K562 (cell line): Measurements from ENCODE around the gene RPS2. TPM values are rescaled to one million over a fixed set of nuclear protein-coding genes. Genes with fewer than 3 reads are reported as not detected.

Source experiments
- E4F1 ChIP-seq: fragments of 250-450 bp; sonication (Bioruptor Pico); IDR thresholded peaks from 2 replicates; pipeline ENCODE4 v1.5.0; 2021; ENCODE audit warnings: mild to moderate bottlenecking, borderline replicate concordance
- IFI16 ChIP-seq: fragments of 250-450 bp; sonication (Bioruptor Pico); IDR thresholded peaks from 2 replicates; pipeline ENCODE4 v2.1.2; 2022; ENCODE audit warnings: mild to moderate bottlenecking, inconsistent platforms
- MGA ChIP-seq: fragments of 450-650 bp; IDR thresholded peaks from 2 replicates; pipeline ENCODE4 v1.6.1; 2016; ENCODE audit warnings: mild to moderate bottlenecking, moderate library complexity
- NFYB ChIP-seq: IDR thresholded peaks from 2 replicates; pipeline ENCODE4 v1.6.1; 2011; ENCODE audit warnings: mild to moderate bottlenecking, moderate library complexity; ENCODE audit not compliant: insufficient read length; ENCODE audit errors: extremely low read depth
- NKRF ChIP-seq: fragments of 450-650 bp; IDR thresholded peaks from 2 replicates; pipeline ENCODE4 v1.6.1; 2016; ENCODE audit warnings: borderline replicate concordance
- PHF20 ChIP-seq: fragments of 450-650 bp; IDR thresholded peaks from 2 replicates; pipeline ENCODE4 v1.6.1; 2018; ENCODE audit not compliant: partially characterized antibody
- PTBP1 ChIP-seq: fragments of 200-400 bp; formaldehyde crosslinking; IDR thresholded peaks from 2 replicates; pipeline ENCODE4 v1.6.1; 2017; ENCODE audit warnings: low read depth, low read length
- TAF7 ChIP-seq: fragments of 450-650 bp; IDR thresholded peaks from 2 replicates; pipeline ENCODE4 v1.6.1; 2016; ENCODE audit warnings: missing genetic modification characterization, missing compliant biosample characterization
- polyA plus RNA-seq, 8 experiments: library from polyadenylated mRNA; depleted of rRNA in 4 of 8; stranded (reverse) in 5 of 8; unstranded in 3 of 8; fragments of >200 nt; fragmentation: Nextera tagmentation in 2 of 8; fragmentation: Illumina TruSeq in 1 of 8; extraction: Ambion mirVana in 2 of 8; extraction: Trizol in 1 of 8; gene quantifications; 2 replicates each; pipeline versions ENCODE4 v1.2.1 to v1.2.3, GENCODE V29; 2011 to 2014; ENCODE audit warnings: inconsistent platforms in 1 of 8, missing spikeins in 1 of 8
- total RNA-seq, 7 experiments: library from RNA; depleted of rRNA in 6 of 7; stranded (reverse); fragments of >200 nt in 6 of 7; fragmentation: Illumina TruSeq in 2 of 7; extraction: Trizol in 2 of 7; gene quantifications; 2 replicates each; pipeline versions ENCODE4 v1.2.1 to v1.2.3, GENCODE V29; 2011 to 2021; ENCODE audit warnings: low replicate concordance in 1 of 7

The RPS2 gene
- total and polyA plus RNA-seq, 9 of the 15 experiments (the other 6 are each of a cell fraction or from before 2014, with no cell fraction given): 834 to 4,794 (median 3,793) TPM

GRCh38 chr16:1963806-1964505 is 670 bp downstream of the RPS2 start (continued):
- no peak for TF ChIP-seq MGA
- TF ChIP-seq NFYB: no peak
- TF ChIP-seq TAF7: no peak
- TF ChIP-seq PHF20: no peak
- TF ChIP-seq IFI16: no peak
- no peak for TF ChIP-seq PTBP1
- TF ChIP-seq NKRF: peak; percentile 85
- no peak for TF ChIP-seq E4F1 (CRISPR knock-in tag)
